ENCODE measurements around the gene IP6K3.

Gene IP6K3

GRCh38 chr6:33745548-33745947 is 1.2 kb downstream of the IP6K3 start:
- Histone ChIP-seq H3K4me2 (ENCODE audit: low read depth, low read length) (no peak overlapping the region), H3F3A (ENCODE audit: insufficient read depth, low read length) (no peaks in the 10 kb centered on the region), H3K9me2 (replicated peaks; ENCODE audit: insufficient read depth, low read length) (no peaks in the 10 kb centered on the region), H3K4me1 (ENCODE audit: low read length) (no peaks in the 10 kb centered on the region), H3K79me2 (ENCODE audit: low read length) (no peaks in the 10 kb centered on the region), H3K27me3 (replicated peaks; ENCODE audit: insufficient read depth, low read length) (peaks cover 69% of the 10 kb centered on the region), H3K9me3 (replicated peaks; ENCODE audit: insufficient read depth, low read length) (no peaks in the 10 kb centered on the region), H2AFZ (ENCODE audit: low read length) (no peak overlapping the region), H4K20me1 (ENCODE audit: insufficient read depth, low read length) (no peaks in the 10 kb centered on the region), H3K27ac (ENCODE audit: low read length) (no peak overlapping the region), H3K9ac (ENCODE audit: low read length) (no peak overlapping the region), H3K36me3 (replicated peaks; ENCODE audit: insufficient read depth, low read length) (no peaks in the 10 kb centered on the region), H3K4me3 (ENCODE audit: low read length) (no peak overlapping the region)
- no peak for DNase-seq
- TF ChIP-seq EZH2 (optimal IDR thresholded peaks at IDR 0.05; ENCODE audit: low read depth, low read length) (no peak), CTCF (IDR thresholded peaks at IDR 0.05; ENCODE audit: low read length) (no peak), EZH2phosphoT487 (IDR thresholded peaks at IDR 0.05; ENCODE audit: low read length) (no peak)

- no peaks in the 10 kb centered on the region for H3K9me2 ChIP-seq (replicated peaks; ENCODE audit: insufficient read depth, low read length)
- H3K4me3 ChIP-seq (ENCODE audit: low read length), result no peak overlapping the region
- no peaks in the 10 kb centered on the region for H3K36me3 ChIP-seq (replicated peaks; ENCODE audit: insufficient read depth, low read length)
- H3F3A ChIP-seq (ENCODE audit: insufficient read depth, low read length), result no peaks in the 10 kb centered on the region
- H3K4me1 ChIP-seq (ENCODE audit: low read length), result no peaks in the 10 kb centered on the region
- no peak for DNase-seq
- no peak overlapping the region for H2AFZ ChIP-seq (ENCODE audit: low read length)
- H3K4me2 ChIP-seq (ENCODE audit: low read depth, low read length), result no peak overlapping the region
- no peaks in the 10 kb centered on the region for H4K20me1 ChIP-seq (ENCODE audit: insufficient read depth, low read length)
- H3K79me2 ChIP-seq (ENCODE audit: low read length), result no peaks in the 10 kb centered on the region
- H3K27me3 ChIP-seq (replicated peaks; ENCODE audit: insufficient read depth, low read length), result peaks cover 64% of the 10 kb centered on the region
- H3K27ac ChIP-seq (ENCODE audit: low read length), result no peak overlapping the region
- no peak for TF ChIP-seq CTCF (IDR thresholded peaks at IDR 0.05; ENCODE audit: low read length)
- TF ChIP-seq EZH2phosphoT487 (IDR thresholded peaks at IDR 0.05; ENCODE audit: low read length), result no peak
- TF ChIP-seq EZH2 (optimal IDR thresholded peaks at IDR 0.05; ENCODE audit: low read depth, low read length), result no peak
- no peak overlapping the region for H3K9ac ChIP-seq (ENCODE audit: low read length)
- no peaks in the 10 kb centered on the region for H3K9me3 ChIP-seq (replicated peaks; ENCODE audit: insufficient read depth, low read length)
These were observed 1.7 kb downstream of the IP6K3 start for GRCh38 chr6:33744895-33745546.

GRCh38 chr6:33744001-33744848 is 2.5 kb downstream of the IP6K3 start:
- H3K9me3 ChIP-seq (replicated peaks; ENCODE audit: insufficient read depth, low read length), result no peaks in the 10 kb centered on the region

More at GRCh38 chr6:33744001-33744848, 2.5 kb downstream of the IP6K3 start:
- Histone ChIP-seq H4K20me1 (ENCODE audit: insufficient read depth, low read length) (no peaks in the 10 kb centered on the region), H3K36me3 (replicated peaks; ENCODE audit: insufficient read depth, low read length) (no peaks in the 10 kb centered on the region), H3K27me3 (replicated peaks; ENCODE audit: insufficient read depth, low read length) (peaks cover 60% of the 10 kb centered on the region), H3K4me1 (ENCODE audit: low read length) (no peaks in the 10 kb centered on the region), H3K4me2 (ENCODE audit: low read depth, low read length) (no peak overlapping the region), H3K9me2 (replicated peaks; ENCODE audit: insufficient read depth, low read length) (no peaks in the 10 kb centered on the region), H3K79me2 (ENCODE audit: low read length) (no peaks in the 10 kb centered on the region), H3F3A (ENCODE audit: insufficient read depth, low read length) (no peaks in the 10 kb centered on the region), H3K4me3 (ENCODE audit: low read length) (no peak overlapping the region), H2AFZ (ENCODE audit: low read length) (no peak overlapping the region), H3K9ac (ENCODE audit: low read length) (no peak overlapping the region), H3K27ac (ENCODE audit: low read length) (no peak overlapping the region)
- peak; percentile 90 for TF ChIP-seq CTCF (IDR thresholded peaks at IDR 0.05; ENCODE audit: low read length)
- TF ChIP-seq EZH2phosphoT487 (IDR thresholded peaks at IDR 0.05; ENCODE audit: low read length), result no peak
- no peak for TF ChIP-seq EZH2 (optimal IDR thresholded peaks at IDR 0.05; ENCODE audit: low read depth, low read length)
- peak; percentile 44 for DNase-seq
